WTC11 (cell line): ENCODE measurements around the gene MIX23. TPM values are rescaled to one million over a fixed set of nuclear protein-coding genes. Genes with fewer than 3 reads are reported as not detected.

Source experiments
- ATF1 ChIP-seq: sonication (generic); formaldehyde crosslinking; IDR thresholded peaks from 2 replicates; pipeline ENCODE4 v1.8.1; 2023; ENCODE audit warnings: mild to moderate bottlenecking, moderate library complexity, missing genetic modification reagents
- EMX1 ChIP-seq: fragments of 250-450 bp; sonication (Bioruptor Pico); IDR thresholded peaks from 2 replicates; pipeline ENCODE4 v1.8.0; 2021; ENCODE audit warnings: mild to moderate bottlenecking
- ESRRA ChIP-seq: sonication (generic); formaldehyde crosslinking; IDR thresholded peaks from 2 replicates; pipeline ENCODE4 v1.8.1; 2022; ENCODE audit warnings: mild to moderate bottlenecking, missing genetic modification reagents, borderline replicate concordance
- FOXK1 ChIP-seq: sonication (generic); formaldehyde crosslinking; IDR thresholded peaks from 2 replicates; pipeline ENCODE4 v1.8.0; 2022; ENCODE audit warnings: mild to moderate bottlenecking, moderate library complexity, missing genetic modification reagents
- FOXP1 ChIP-seq: sonication (generic); formaldehyde crosslinking; IDR thresholded peaks from 2 replicates; pipeline ENCODE4 v1.8.0; 2022; ENCODE audit warnings: missing genetic modification reagents, mild to moderate bottlenecking, moderate library complexity, borderline replicate concordance
- GABPB1 ChIP-seq: sonication (generic); formaldehyde crosslinking; IDR thresholded peaks from 2 replicates; pipeline ENCODE4 v1.8.1; 2023; ENCODE audit warnings: mild to moderate bottlenecking, missing genetic modification reagents
- JUN ChIP-seq: sonication (generic); formaldehyde crosslinking; IDR thresholded peaks from 2 replicates; pipeline ENCODE4 v1.8.0; 2023; ENCODE audit warnings: mild to moderate bottlenecking, missing genetic modification reagents
- KAT7 ChIP-seq: sonication (generic); formaldehyde crosslinking; IDR thresholded peaks from 2 replicates; pipeline ENCODE4 v1.8.1; 2023; ENCODE audit warnings: missing genetic modification reagents, mild to moderate bottlenecking, borderline replicate concordance
- MXD4 ChIP-seq: fragments of 250-450 bp; sonication (Bioruptor Pico); IDR thresholded peaks from 2 replicates; pipeline ENCODE4 v1.8.0; 2021; ENCODE audit warnings: mild to moderate bottlenecking, moderate library complexity, borderline replicate concordance
- NFATC4 ChIP-seq: fragments of 250-450 bp; sonication (Bioruptor Pico); IDR thresholded peaks from 2 replicates; pipeline ENCODE4 v1.9.0; 2021; ENCODE audit warnings: mild to moderate bottlenecking
- NFYB ChIP-seq: sonication (generic); formaldehyde crosslinking; conservative IDR thresholded peaks from 2 replicates; pipeline ENCODE4 v1.8.0; 2022; ENCODE audit warnings: low read depth, missing genetic modification reagents
- NR3C1 ChIP-seq: sonication (generic); formaldehyde crosslinking; conservative IDR thresholded peaks from 2 replicates; pipeline ENCODE4 v1.8.1; 2023; ENCODE audit warnings: low read depth, mild to moderate bottlenecking, missing genetic modification reagents
- OVOL2 ChIP-seq: fragments of 250-450 bp; sonication (Bioruptor Pico); IDR thresholded peaks from 2 replicates; pipeline ENCODE4 v1.9.0; 2021; ENCODE audit warnings: mild to moderate bottlenecking, borderline replicate concordance
- SMAD3 ChIP-seq: sonication (generic); formaldehyde crosslinking; IDR thresholded peaks from 2 replicates; pipeline ENCODE4 v1.8.0; 2022; ENCODE audit warnings: missing genetic modification reagents, mild to moderate bottlenecking, borderline replicate concordance
- SOX15 ChIP-seq: fragments of 250-450 bp; sonication (Bioruptor Pico); IDR thresholded peaks from 2 replicates; pipeline ENCODE4 v1.9.0; 2021; ENCODE audit warnings: mild to moderate bottlenecking
- SP1 ChIP-seq: sonication (generic); formaldehyde crosslinking; conservative IDR thresholded peaks from 2 replicates; pipeline ENCODE4 v1.8.1; 2022; ENCODE audit warnings: missing genetic modification reagents
- TCF7 ChIP-seq: sonication (generic); formaldehyde crosslinking; IDR thresholded peaks from 2 replicates; pipeline ENCODE4 v1.8.0; 2022; ENCODE audit warnings: mild to moderate bottlenecking, low read depth, missing genetic modification reagents, moderate library complexity
- ZBTB21 ChIP-seq: sonication (generic); formaldehyde crosslinking; IDR thresholded peaks from 2 replicates; pipeline ENCODE4 v1.8.1; 2023; ENCODE audit warnings: mild to moderate bottlenecking, missing genetic modification reagents, borderline replicate concordance
- ZNF232 ChIP-seq: sonication (generic); formaldehyde crosslinking; IDR thresholded peaks from 2 replicates; pipeline ENCODE4 v1.8.0; 2022; ENCODE audit warnings: mild to moderate bottlenecking, missing genetic modification reagents
- ZNF263 ChIP-seq: sonication (generic); formaldehyde crosslinking; IDR thresholded peaks from 2 replicates; pipeline ENCODE4 v1.8.1; 2022; ENCODE audit warnings: low read depth, mild to moderate bottlenecking, moderate library complexity, missing genetic modification reagents
- ZNF317 ChIP-seq: sonication (generic); formaldehyde crosslinking; IDR thresholded peaks from 2 replicates; pipeline ENCODE4 v1.8.1; 2023; ENCODE audit warnings: low read depth, mild to moderate bottlenecking, moderate library complexity, missing genetic modification reagents, borderline replicate concordance
- ZNF396 ChIP-seq: fragments of 250-450 bp; sonication (Bioruptor Pico); IDR thresholded peaks from 2 replicates; pipeline ENCODE4 v1.8.0; 2021; ENCODE audit warnings: mild to moderate bottlenecking, moderate library complexity, borderline replicate concordance
- ZNF416 ChIP-seq: fragments of 250-450 bp; sonication (Bioruptor Pico); IDR thresholded peaks from 2 replicates; pipeline ENCODE4 v1.9.0; 2021; ENCODE audit warnings: mild to moderate bottlenecking, inconsistent platforms
- ZNF423 ChIP-seq: fragments of 250-450 bp; sonication (Bioruptor Pico); IDR thresholded peaks from 2 replicates; pipeline ENCODE4 v2.1.2; 2022; ENCODE audit warnings: mild to moderate bottlenecking, moderate library complexity
- total RNA-seq: library from RNA; stranded (reverse); gene quantifications from 3 replicates; pipeline ENCODE4 v1.2.3, GENCODE V29; 2021
- TF ChIP-seq, protein P1 (sequence below): sonication (generic); formaldehyde crosslinking; IDR thresholded peaks from 2 replicates; pipeline ENCODE4 v1.8.1; 2022; ENCODE audit warnings: low read depth, mild to moderate bottlenecking, moderate library complexity, missing genetic modification reagents, borderline replicate concordance
- TF ChIP-seq, protein P2 (sequence below): sonication (generic); formaldehyde crosslinking; IDR thresholded peaks from 2 replicates; pipeline ENCODE4 v1.8.1; 2022; ENCODE audit warnings: mild to moderate bottlenecking, moderate library complexity, missing genetic modification reagents
- TF ChIP-seq, protein P3 (sequence below): sonication (generic); formaldehyde crosslinking; IDR thresholded peaks from 2 replicates; pipeline ENCODE4 v1.8.1; 2023; ENCODE audit warnings: mild to moderate bottlenecking, missing genetic modification reagents
- TF ChIP-seq, protein P4 (sequence below): sonication (generic); formaldehyde crosslinking; IDR thresholded peaks from 2 replicates; pipeline ENCODE4 v1.8.1; 2023; ENCODE audit warnings: mild to moderate bottlenecking, missing genetic modification reagents, moderate library complexity
- TF ChIP-seq, protein P5 (sequence below): sonication (generic); formaldehyde crosslinking; IDR thresholded peaks from 2 replicates; pipeline ENCODE4 v1.8.0; 2023; ENCODE audit warnings: mild to moderate bottlenecking, missing genetic modification reagents
- TF ChIP-seq, protein P6 (sequence below): sonication (generic); formaldehyde crosslinking; IDR thresholded peaks from 2 replicates; pipeline ENCODE4 v1.8.0; 2022; ENCODE audit warnings: mild to moderate bottlenecking, missing genetic modification reagents
- TF ChIP-seq, protein P7 (sequence below): sonication (generic); formaldehyde crosslinking; IDR thresholded peaks from 2 replicates; pipeline ENCODE4 v1.8.0; 2022; ENCODE audit warnings: mild to moderate bottlenecking, missing genetic modification reagents

The MIX23 gene
- total RNA-seq, 1 experiment from 2014 or later, result 81.7 TPM

DNA sequence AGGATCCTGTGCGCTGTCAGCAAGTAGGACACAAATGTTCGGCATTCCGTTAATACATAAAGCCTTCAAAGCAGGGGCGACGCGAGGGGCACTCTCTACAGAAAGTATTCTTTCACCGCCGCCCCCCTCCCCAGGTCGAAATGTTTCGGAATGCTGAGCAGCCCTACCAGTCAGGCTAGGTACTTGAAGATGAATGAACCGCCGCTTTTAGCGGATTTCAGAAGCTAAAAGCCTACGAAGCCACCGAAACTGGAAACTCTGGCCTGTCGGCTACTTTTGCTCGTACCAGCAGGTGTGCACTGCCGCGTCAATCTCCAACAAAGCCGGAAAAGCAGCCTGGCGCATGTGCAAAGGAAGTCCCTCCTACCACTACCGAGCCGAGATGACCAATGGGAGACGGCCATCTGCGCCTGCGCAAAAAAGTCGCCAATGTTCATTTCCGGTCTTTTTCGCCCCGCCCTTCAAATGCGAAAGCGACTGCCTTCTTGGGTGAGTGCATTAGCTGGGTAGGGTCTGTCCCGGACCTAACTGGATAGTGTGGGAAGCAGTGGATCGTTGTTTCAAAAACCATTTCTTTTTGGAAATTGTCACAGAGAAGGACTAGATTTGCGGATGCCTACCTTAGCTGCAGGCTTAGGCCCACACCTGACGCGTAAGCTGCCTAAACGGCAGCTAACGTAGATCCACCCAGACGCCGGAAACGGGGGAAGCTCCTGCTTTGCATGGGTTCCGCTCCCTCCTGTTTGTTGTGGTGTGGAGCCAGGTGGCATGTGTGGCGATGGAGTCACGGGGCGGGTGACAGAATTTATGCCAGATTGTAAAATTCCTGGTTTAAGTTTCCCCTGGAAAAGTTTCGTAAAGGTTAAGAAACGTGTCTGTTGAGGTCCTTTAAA is 33.0 kb upstream of the MIX23 start, which contains the start of gene WDR5B (continued):
- TF ChIP-seq NR3C1 (CRISPR knock-in tag) (no peak), EMX1 (CRISPR knock-in tag) (no peak), MXD4 (no peak), FOXK1 (CRISPR knock-in tag) (peak; percentile 87), ZNF416 (CRISPR knock-in tag) (no peak), ZNF263 (CRISPR knock-in tag) (no peak), ZNF423 (CRISPR knock-in tag) (no peak), TCF7 (CRISPR knock-in tag) (no peak), SOX15 (CRISPR knock-in tag) (no peak), ESRRA (CRISPR knock-in tag) (no peak), GABPB1 (CRISPR knock-in tag) (no peak), SMAD3 (no peak), ZBTB21 (0 out of 2 replicates have a peak, but pooled peaks have one; percentile 15), KAT7 (no peak), JUN (peak; percentile 58; the same call in 1 of the 2 replicates), ATF1 (no peak), OVOL2 (CRISPR knock-in tag) (no peak), ZNF232 (CRISPR knock-in tag) (no peak), SP1 (CRISPR knock-in tag) (peak; percentile 68), NFATC4 (CRISPR knock-in tag) (no peak), ZNF396 (CRISPR knock-in tag) (no peak), FOXP1 (CRISPR knock-in tag) (peak; percentile 61; the same call in 1 of the 2 replicates), ZNF317 (no peak), NFYB (CRISPR knock-in tag) (peak; percentile 44)
- TF ChIP-seq, protein P1, sequence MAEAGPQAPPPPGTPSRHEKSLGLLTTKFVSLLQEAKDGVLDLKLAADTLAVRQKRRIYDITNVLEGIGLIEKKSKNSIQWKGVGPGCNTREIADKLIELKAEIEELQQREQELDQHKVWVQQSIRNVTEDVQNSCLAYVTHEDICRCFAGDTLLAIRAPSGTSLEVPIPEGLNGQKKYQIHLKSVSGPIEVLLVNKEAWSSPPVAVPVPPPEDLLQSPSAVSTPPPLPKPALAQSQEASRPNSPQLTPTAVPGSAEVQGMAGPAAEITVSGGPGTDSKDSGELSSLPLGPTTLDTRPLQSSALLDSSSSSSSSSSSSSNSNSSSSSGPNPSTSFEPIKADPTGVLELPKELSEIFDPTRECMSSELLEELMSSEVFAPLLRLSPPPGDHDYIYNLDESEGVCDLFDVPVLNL (CRISPR knock-in tag), result no peak
- TF ChIP-seq, protein P2, sequence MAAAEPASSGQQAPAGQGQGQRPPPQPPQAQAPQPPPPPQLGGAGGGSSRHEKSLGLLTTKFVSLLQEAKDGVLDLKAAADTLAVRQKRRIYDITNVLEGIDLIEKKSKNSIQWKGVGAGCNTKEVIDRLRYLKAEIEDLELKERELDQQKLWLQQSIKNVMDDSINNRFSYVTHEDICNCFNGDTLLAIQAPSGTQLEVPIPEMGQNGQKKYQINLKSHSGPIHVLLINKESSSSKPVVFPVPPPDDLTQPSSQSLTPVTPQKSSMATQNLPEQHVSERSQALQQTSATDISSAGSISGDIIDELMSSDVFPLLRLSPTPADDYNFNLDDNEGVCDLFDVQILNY (CRISPR knock-in tag), result 0 out of 2 replicates have a peak, but pooled peaks have one; percentile 41
- TF ChIP-seq, protein P3, sequence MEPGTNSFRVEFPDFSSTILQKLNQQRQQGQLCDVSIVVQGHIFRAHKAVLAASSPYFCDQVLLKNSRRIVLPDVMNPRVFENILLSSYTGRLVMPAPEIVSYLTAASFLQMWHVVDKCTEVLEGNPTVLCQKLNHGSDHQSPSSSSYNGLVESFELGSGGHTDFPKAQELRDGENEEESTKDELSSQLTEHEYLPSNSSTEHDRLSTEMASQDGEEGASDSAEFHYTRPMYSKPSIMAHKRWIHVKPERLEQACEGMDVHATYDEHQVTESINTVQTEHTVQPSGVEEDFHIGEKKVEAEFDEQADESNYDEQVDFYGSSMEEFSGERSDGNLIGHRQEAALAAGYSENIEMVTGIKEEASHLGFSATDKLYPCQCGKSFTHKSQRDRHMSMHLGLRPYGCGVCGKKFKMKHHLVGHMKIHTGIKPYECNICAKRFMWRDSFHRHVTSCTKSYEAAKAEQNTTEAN (CRISPR knock-in tag), result no peak
- TF ChIP-seq, protein P4, sequence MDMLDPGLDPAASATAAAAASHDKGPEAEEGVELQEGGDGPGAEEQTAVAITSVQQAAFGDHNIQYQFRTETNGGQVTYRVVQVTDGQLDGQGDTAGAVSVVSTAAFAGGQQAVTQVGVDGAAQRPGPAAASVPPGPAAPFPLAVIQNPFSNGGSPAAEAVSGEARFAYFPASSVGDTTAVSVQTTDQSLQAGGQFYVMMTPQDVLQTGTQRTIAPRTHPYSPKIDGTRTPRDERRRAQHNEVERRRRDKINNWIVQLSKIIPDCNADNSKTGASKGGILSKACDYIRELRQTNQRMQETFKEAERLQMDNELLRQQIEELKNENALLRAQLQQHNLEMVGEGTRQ (CRISPR knock-in tag), result no peak
- TF ChIP-seq, protein P5, sequence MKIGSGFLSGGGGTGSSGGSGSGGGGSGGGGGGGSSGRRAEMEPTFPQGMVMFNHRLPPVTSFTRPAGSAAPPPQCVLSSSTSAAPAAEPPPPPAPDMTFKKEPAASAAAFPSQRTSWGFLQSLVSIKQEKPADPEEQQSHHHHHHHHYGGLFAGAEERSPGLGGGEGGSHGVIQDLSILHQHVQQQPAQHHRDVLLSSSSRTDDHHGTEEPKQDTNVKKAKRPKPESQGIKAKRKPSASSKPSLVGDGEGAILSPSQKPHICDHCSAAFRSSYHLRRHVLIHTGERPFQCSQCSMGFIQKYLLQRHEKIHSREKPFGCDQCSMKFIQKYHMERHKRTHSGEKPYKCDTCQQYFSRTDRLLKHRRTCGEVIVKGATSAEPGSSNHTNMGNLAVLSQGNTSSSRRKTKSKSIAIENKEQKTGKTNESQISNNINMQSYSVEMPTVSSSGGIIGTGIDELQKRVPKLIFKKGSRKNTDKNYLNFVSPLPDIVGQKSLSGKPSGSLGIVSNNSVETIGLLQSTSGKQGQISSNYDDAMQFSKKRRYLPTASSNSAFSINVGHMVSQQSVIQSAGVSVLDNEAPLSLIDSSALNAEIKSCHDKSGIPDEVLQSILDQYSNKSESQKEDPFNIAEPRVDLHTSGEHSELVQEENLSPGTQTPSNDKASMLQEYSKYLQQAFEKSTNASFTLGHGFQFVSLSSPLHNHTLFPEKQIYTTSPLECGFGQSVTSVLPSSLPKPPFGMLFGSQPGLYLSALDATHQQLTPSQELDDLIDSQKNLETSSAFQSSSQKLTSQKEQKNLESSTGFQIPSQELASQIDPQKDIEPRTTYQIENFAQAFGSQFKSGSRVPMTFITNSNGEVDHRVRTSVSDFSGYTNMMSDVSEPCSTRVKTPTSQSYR (CRISPR knock-in tag), result no peak
- TF ChIP-seq, protein P6, sequence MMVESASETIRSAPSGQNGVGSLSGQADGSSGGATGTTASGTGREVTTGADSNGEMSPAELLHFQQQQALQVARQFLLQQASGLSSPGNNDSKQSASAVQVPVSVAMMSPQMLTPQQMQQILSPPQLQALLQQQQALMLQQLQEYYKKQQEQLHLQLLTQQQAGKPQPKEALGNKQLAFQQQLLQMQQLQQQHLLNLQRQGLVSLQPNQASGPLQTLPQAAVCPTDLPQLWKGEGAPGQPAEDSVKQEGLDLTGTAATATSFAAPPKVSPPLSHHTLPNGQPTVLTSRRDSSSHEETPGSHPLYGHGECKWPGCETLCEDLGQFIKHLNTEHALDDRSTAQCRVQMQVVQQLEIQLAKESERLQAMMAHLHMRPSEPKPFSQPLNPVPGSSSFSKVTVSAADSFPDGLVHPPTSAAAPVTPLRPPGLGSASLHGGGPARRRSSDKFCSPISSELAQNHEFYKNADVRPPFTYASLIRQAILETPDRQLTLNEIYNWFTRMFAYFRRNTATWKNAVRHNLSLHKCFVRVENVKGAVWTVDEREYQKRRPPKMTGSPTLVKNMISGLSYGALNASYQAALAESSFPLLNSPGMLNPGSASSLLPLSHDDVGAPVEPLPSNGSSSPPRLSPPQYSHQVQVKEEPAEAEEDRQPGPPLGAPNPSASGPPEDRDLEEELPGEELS (CRISPR knock-in tag), result peak; percentile 40; the same call in 1 of the 2 replicates
- TF ChIP-seq, protein P7, sequence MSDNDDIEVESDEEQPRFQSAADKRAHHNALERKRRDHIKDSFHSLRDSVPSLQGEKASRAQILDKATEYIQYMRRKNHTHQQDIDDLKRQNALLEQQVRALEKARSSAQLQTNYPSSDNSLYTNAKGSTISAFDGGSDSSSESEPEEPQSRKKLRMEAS, result peak; percentile 88
